MM.1S (cell line): Measurements from ENCODE around the gene PSKH1.

Experiments used
- EZH2 ChIP-seq: fragments of 300-600 bp; sonication (generic); optimal IDR thresholded peaks from 2 replicates; pipeline ENCODE3; 2017; ENCODE audit warnings: low read depth, mild to moderate bottlenecking, antibody characterized with exemption, low read length, mixed read lengths
- TF ChIP-seq, protein P1 (sequence below): fragments of 300-600 bp; sonication (generic); IDR thresholded peaks from 2 replicates; pipeline ENCODE4 v1.5.1; 2016; ENCODE audit warnings: antibody characterized with exemption, low read length, mixed read lengths

DNA sequence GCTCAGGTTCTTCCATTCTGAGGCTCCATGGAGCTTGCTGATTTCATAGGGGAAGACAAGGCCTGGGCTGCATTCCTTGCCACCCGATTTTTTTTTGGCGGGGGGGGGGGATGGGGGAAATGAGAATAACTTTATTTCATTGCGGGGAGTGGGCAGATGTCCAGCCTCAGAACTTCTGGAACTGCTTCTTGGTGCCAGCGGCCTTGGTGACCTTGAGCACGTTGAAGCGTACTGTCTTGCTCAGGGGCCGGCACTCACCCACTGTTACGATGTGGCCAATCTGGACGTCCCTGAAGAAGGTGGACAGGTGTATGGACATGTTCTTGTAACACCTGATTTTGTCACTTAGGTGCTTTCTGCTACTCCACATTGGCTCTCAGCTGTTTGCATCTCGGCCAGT, 37.3 kb upstream of the PSKH1 start:
- TF ChIP-seq, protein P1, sequence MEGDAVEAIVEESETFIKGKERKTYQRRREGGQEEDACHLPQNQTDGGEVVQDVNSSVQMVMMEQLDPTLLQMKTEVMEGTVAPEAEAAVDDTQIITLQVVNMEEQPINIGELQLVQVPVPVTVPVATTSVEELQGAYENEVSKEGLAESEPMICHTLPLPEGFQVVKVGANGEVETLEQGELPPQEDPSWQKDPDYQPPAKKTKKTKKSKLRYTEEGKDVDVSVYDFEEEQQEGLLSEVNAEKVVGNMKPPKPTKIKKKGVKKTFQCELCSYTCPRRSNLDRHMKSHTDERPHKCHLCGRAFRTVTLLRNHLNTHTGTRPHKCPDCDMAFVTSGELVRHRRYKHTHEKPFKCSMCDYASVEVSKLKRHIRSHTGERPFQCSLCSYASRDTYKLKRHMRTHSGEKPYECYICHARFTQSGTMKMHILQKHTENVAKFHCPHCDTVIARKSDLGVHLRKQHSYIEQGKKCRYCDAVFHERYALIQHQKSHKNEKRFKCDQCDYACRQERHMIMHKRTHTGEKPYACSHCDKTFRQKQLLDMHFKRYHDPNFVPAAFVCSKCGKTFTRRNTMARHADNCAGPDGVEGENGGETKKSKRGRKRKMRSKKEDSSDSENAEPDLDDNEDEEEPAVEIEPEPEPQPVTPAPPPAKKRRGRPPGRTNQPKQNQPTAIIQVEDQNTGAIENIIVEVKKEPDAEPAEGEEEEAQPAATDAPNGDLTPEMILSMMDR, result no peak
- TF ChIP-seq EZH2, result no peak
